GM12891 (cell line): Measurements from ENCODE around the gene USH1C.

Experiments
- DNase-seq: peaks from one replicate; pipeline ENCODE4 v3.0.0; 2011; ENCODE audit warnings: low spot score; ENCODE audit not compliant: insufficient read length
- FAIRE-seq: peaks from 2 replicates; lab custom pipeline; 2011; peaks lifted over from hg19 to GRCh38; lab: Jason Lieb, UNC
- PAX5 ChIP-seq: IDR thresholded peaks from 2 replicates; pipeline ENCODE4 v1.6.1; 2011; ENCODE audit warnings: low read length, moderate library complexity, mild to moderate bottlenecking; ENCODE audit not compliant: insufficient read depth, severe bottlenecking
- POLR2A ChIP-seq: IDR thresholded peaks from 2 replicates; pipeline ENCODE4 v1.6.1; 2011; ENCODE audit warnings: low read depth, low read length, control low read depth
- POLR2AphosphoS5 ChIP-seq: IDR thresholded peaks from 2 replicates; pipeline ENCODE4 v1.6.1; 2011; ENCODE audit warnings: low read depth, low read length, control low read depth
- POU2F2 ChIP-seq: IDR thresholded peaks from 2 replicates; pipeline ENCODE4 v1.6.1; 2011; ENCODE audit warnings: low read depth, mild to moderate bottlenecking, control low read depth, low read length, moderate library complexity
- SPI1 ChIP-seq: IDR thresholded peaks from 2 replicates; pipeline ENCODE4 v1.6.1; 2011; ENCODE audit warnings: low read depth, low read length, control low read depth
- TAF1 ChIP-seq: IDR thresholded peaks from 2 replicates; pipeline ENCODE4 v1.6.1; 2011; ENCODE audit warnings: low read depth, low read length, control low read depth

Gene USH1C

DNA sequence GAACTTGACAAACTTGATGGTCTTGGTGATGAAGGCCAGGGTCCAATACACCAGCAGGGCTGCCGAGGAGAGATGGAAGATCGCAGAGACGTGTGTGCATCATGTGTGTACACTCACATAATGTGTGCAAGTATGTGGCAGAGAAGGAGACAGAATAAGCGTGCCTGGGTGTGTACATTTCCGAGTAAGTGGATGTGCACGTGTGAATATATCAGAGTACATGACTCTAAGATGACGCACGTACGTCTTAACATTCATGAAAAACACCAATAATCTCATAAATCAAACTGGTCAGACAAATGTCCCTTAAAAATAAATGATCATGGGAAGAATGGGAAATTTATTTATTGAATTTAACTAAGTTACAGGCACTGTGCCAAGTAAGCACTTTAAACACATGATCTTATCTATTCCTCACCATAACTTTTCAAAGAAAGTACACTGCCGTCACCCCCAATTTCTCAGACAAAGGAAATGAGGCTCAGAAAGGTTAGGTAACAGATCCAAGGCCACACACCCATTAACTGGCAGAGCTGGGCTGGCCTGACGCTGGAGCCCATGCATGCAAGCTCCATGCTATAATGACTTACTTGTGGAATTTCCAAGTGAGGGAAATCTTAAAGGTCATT lies 80.6 kb downstream of the USH1C start:
- no peak for TF ChIP-seq TAF1
- no peak for TF ChIP-seq PAX5
- no peak for TF ChIP-seq POLR2A
- TF ChIP-seq POU2F2 = no peak
- TF ChIP-seq POLR2AphosphoS5 = no peak
- TF ChIP-seq SPI1 = no peak
- FAIRE-seq (no peak), DNase-seq (no peak)

DNA sequence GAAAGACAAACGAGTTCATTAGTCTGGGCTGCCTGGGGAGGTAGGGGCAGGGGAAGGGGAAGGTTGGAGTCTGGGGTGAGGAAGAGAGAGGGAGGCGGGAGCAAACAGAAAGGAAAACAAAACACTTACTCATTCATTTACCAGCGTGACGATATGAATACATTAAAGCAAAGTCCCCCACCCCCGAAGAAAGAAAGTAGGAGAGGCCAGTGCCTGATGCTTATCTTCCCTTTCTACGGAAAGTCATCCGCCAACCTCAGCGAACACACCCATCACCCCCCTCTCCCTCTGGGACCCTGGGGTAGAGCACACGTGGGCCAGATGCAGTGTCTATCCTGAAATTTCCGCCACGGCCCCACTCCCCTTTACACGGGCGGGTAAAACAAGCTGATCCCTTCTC lies 81.3 kb downstream of the USH1C start:
- TF ChIP-seq TAF1 = no peak
- TF ChIP-seq SPI1 = no peak
- no peak for TF ChIP-seq PAX5
- no peak for TF ChIP-seq POU2F2
- no peak for TF ChIP-seq POLR2AphosphoS5
- no peak for DNase-seq
- FAIRE-seq = no peak

DNA sequence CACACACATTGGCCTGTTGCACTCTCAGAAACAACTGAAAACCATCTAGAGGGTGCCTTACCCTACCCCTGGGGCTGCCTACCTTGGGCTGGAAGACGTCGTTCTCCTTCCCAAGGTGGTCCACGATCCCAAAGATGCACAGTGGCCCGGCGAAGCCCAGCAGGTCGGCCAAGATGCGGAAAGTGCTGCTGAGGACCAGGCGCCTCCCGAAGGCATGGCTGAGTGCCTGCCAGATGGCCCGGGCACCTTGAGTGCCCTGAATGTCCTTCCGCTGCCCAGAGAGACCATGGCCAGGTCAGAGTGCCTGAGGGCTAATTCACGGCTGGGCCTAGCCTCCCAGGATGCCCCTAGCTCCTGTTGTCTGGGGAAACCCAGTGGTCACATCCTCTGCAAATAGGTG lies 83.8 kb downstream of the USH1C start:
- TF ChIP-seq POLR2AphosphoS5 (no peak), POLR2A (no peak), TAF1 (no peak), SPI1 (no peak), POU2F2 (no peak), PAX5 (no peak)
- FAIRE-seq = no peak

DNA sequence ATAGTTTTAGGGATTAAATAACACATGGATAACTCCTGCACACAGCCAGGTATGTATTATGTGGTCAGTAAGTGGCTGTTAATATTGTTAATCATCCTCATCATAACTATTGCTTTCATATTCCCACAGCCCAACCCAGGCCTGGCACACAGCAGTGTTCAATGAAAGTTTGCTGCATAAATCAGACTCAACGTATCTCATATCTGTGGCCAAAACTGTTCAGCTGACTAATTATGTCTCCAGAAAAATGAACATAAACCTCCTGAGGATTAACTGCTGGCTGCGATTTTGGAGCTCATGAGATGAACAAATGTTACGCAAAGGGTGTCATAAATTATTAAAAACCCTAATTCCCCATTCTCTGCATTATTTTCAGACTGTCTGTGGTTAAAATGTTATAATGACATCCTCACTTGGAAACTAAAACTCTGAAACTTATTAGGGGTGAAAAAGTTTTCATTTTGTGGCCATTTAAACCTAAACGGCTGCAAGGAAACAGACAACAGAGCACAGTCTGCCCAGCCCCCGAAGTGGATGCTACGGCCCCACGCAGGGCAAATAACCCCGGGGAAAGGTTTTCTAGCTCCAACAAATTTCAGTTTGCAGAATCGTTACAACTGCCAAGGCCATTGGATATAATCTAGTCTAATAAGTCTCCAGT lies 84.8 kb downstream of the USH1C start:
- DNase-seq (no peak), FAIRE-seq (no peak)

More for the DNA sequence above, 83.8 kb downstream of the USH1C start:
- DNase-seq = no peak

DNA sequence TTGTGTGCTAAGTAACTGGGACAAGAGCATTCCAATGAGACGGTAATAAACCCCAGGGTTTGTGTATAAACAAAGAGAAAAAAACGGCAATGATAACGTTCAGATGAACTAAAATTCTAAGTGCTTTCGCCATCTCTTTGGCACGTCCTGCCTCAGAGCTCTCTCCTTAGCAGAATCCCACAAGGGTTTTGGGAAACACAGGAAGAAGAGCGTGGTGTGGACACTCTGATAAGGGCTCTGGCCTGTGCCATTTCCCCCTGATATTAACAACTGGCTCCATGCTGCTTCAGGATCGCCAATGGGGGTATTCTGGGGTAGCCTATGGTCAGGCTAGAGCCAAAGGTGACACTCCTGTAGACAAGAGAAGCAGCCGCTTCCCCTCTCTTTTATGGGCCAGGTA lies 85.9 kb downstream of the USH1C start:
- TF ChIP-seq POU2F2 = no peak
- TF ChIP-seq POLR2AphosphoS5 = no peak
- TF ChIP-seq SPI1 = no peak
- TF ChIP-seq PAX5 = no peak
- TF ChIP-seq POLR2A = no peak
- no peak for FAIRE-seq
- no peak for DNase-seq

More for the DNA sequence above, 84.8 kb downstream of the USH1C start:
- no peak for TF ChIP-seq TAF1
- TF ChIP-seq SPI1 = no peak
- TF ChIP-seq PAX5 = no peak

DNA sequence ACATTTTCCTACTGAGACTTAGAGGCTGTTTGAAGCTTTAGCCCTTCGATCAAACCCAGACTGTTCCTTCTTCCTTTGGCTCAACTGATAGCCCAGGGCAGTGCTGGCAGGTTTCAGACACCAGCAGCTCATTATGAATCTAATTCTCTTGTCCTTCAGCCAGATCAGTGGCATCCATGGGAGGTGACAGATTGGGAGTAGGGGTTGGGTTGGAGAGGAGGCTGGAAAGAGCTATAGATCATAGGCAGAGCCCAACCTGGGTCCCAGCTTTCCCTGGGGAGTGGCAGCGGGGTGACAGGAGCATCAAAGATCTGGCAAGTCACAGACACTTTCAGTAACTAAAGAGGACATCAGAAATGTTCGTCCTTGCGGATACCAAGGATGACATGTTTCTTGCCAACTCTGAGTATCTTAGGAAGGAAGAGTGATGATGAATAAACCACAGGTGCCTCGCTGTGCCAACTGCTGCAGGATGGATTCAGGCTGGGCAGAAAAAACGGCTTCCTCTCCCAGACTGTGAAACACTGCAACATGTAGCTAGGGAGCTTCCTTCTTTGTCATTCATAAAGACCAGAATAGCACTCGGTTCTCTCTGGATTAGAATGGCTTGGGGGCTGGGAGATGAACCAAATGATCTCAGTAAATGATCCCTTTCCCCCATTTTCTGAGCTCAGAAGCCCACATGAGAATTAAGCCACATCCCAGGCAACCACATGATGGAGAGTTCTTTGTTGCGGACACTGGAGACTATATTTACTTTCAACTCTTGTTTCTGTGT lies 86.6 kb downstream of the USH1C start:
- DNase-seq (no peak), FAIRE-seq (no peak)
- TF ChIP-seq POLR2A (no peak), POU2F2 (no peak)

DNA sequence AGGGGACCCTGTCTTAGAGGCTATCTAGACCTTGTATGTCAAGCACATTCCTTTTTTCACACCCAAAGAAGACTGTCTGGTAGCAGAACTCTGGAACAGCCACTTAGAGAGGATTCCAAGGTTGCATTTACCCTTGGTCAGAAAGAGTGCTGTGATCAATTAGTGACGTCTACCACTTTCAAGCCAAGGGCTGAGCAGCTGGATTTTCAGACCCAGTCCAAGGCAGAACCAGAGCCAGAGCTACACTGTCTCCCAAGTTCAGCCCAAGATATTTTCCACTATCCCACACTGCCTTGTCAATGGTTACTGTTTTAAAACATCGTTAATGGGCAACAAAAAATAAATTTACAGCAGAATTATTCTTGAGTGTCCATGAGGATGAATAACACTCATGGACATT lies 91.5 kb downstream of the USH1C start:
- no peak for TF ChIP-seq PAX5
- TF ChIP-seq SPI1 = no peak
- no peak for TF ChIP-seq TAF1
- TF ChIP-seq POLR2A = no peak
- no peak for TF ChIP-seq POU2F2
- no peak for TF ChIP-seq POLR2AphosphoS5
- DNase-seq = no peak
- no peak for FAIRE-seq

DNA sequence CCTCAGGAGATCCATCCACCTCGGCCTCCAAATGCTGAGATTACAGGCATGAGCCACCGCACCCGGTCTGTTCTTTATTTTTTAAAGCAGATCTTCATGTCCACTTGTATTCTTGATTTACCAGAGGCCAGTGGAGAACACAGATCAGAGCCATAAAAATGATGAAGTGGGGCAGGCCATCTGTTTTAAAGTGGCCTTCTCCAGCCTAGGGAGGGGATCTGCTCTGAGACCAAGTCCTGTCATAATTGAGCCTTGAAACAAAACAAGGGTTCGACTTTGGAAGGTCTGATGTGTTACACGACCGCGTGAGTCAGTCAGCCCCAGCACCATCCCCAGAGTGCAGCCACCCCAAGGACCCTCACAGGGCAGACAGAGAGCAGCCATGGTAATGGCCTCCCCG lies 95.1 kb downstream of the USH1C start:
- TF ChIP-seq POLR2AphosphoS5 (no peak), TAF1 (no peak), PAX5 (no peak), POU2F2 (no peak), SPI1 (no peak), POLR2A (no peak)
- DNase-seq (no peak), FAIRE-seq (no peak)

DNA sequence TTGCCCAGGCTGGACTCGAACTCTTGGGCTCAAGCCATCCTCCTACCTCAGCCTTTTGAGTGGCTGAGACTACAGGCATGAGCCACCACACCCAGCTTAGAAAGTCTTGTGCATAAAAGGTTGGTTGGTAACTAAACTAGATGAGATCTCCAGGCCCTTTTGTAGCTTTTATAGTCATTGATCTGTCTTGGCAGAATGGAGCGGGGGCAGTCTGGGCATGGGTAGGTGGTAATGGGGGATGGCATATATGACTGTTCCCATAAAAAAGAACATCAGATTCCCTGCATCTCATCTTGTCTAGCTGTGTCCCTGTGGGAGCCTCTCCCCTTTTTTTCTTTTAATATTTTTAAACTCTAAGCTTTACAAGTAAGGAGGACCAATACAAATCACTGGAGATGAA lies 97.7 kb downstream of the USH1C start:
- FAIRE-seq (no peak), DNase-seq (no peak)

More for the DNA sequence above, 97.7 kb downstream of the USH1C start:
- TF ChIP-seq SPI1 (no peak), POLR2A (no peak), TAF1 (no peak), POLR2AphosphoS5 (no peak), PAX5 (no peak), POU2F2 (no peak)
